BE2C (cell line): ENCODE data around the gene RUSC1.

ENCODE experiments used
- DNase-seq: peaks from one replicate; pipeline ENCODE4 v3.0.0-alpha.2; 2020
- H3K27me3 ChIP-seq: fragments of 250-450 bp; sonication (Bioruptor Pico); 2 replicates; pipeline ENCODE4 v1.5.1; 2020; ENCODE audit warnings: mild to moderate bottlenecking
- H3K36me3 ChIP-seq: fragments of 250-450 bp; sonication (Bioruptor Pico); 2 replicates; pipeline ENCODE4 v1.5.1; 2020; ENCODE audit warnings: mild to moderate bottlenecking
- H3K4me1 ChIP-seq: fragments of 250-450 bp; sonication (Bioruptor Pico); 2 replicates; pipeline ENCODE4 v1.5.1; 2020
- H3K4me3 ChIP-seq: 2 replicates; pipeline ENCODE4 v1.5.1; 2011; ENCODE audit warnings: low read depth, low read length
- H3K9me3 ChIP-seq: fragments of 250-450 bp; sonication (Bioruptor Pico); 2 replicates; pipeline ENCODE4 v1.5.1; 2020
- CTCF ChIP-seq: IDR thresholded peaks from 2 replicates; pipeline ENCODE4 v1.5.1; 2012; ENCODE audit warnings: mild to moderate bottlenecking, low read depth, low read length

RUSC1 gene

GRCh38 chr1:155295183-155295941 is 25.3 kb upstream of the RUSC1 start:
- Histone ChIP-seq H3K27me3 (no peaks in the 10 kb centered on the region), H3K36me3 (no peaks in the 10 kb centered on the region), H3K4me1 (no peaks in the 10 kb centered on the region), H3K9me3 (no peaks in the 10 kb centered on the region), H3K4me3 (no peak overlapping the region)
- no peak for TF ChIP-seq CTCF
- DNase-seq, result no peak

- no peak for DNase-seq
- no peak for TF ChIP-seq CTCF
- H3K27me3 ChIP-seq, result no peaks in the 10 kb centered on the region
- no peaks in the 10 kb centered on the region for H3K4me1 ChIP-seq
- H3K4me3 ChIP-seq, result no peak overlapping the region
- H3K9me3 ChIP-seq, result no peaks in the 10 kb centered on the region
- no peaks in the 10 kb centered on the region for H3K36me3 ChIP-seq
These were observed 24.8 kb upstream of the RUSC1 start for GRCh38 chr1:155295942-155296267.

GRCh38 chr1:155296661-155297060 is 24.0 kb upstream of the RUSC1 start:
- no peak for DNase-seq
- Histone ChIP-seq H3K4me1 (no peaks in the 10 kb centered on the region), H3K27me3 (no peaks in the 10 kb centered on the region), H3K4me3 (no peak overlapping the region), H3K36me3 (no peaks in the 10 kb centered on the region), H3K9me3 (no peaks in the 10 kb centered on the region)
- TF ChIP-seq CTCF, result no peak

GRCh38 chr1:155297384-155297783 is 23.3 kb upstream of the RUSC1 start:
- H3K9me3 ChIP-seq, result no peaks in the 10 kb centered on the region
- H3K4me3 ChIP-seq, result no peak overlapping the region
- no peaks in the 10 kb centered on the region for H3K36me3 ChIP-seq
- no peaks in the 10 kb centered on the region for H3K4me1 ChIP-seq
- no peaks in the 10 kb centered on the region for H3K27me3 ChIP-seq
- no peak for TF ChIP-seq CTCF
- DNase-seq, result no peak

GRCh38 chr1:155300024-155300423 is 20.7 kb upstream of the RUSC1 start:
- TF ChIP-seq CTCF, result no peak
- DNase-seq, result no peak
- Histone ChIP-seq H3K36me3 (no peaks in the 10 kb centered on the region), H3K4me1 (no peaks in the 10 kb centered on the region), H3K27me3 (no peaks in the 10 kb centered on the region), H3K9me3 (no peaks in the 10 kb centered on the region), H3K4me3 (no peak overlapping the region)

GRCh38 chr1:155300553-155301329 is 20.0 kb upstream of the RUSC1 start:
- no peak for TF ChIP-seq CTCF
- no peak for DNase-seq

More at GRCh38 chr1:155300553-155301329, 20.0 kb upstream of the RUSC1 start:
- Histone ChIP-seq H3K4me1 (no peaks in the 10 kb centered on the region), H3K9me3 (no peaks in the 10 kb centered on the region), H3K27me3 (no peaks in the 10 kb centered on the region), H3K36me3 (no peaks in the 10 kb centered on the region), H3K4me3 (no peak overlapping the region)
